Measurements from ENCODE around the gene TNIP2.

TNIP2 gene, protein sequence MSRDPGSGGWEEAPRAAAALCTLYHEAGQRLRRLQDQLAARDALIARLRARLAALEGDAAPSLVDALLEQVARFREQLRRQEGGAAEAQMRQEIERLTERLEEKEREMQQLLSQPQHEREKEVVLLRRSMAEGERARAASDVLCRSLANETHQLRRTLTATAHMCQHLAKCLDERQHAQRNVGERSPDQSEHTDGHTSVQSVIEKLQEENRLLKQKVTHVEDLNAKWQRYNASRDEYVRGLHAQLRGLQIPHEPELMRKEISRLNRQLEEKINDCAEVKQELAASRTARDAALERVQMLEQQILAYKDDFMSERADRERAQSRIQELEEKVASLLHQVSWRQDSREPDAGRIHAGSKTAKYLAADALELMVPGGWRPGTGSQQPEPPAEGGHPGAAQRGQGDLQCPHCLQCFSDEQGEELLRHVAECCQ

DNA sequence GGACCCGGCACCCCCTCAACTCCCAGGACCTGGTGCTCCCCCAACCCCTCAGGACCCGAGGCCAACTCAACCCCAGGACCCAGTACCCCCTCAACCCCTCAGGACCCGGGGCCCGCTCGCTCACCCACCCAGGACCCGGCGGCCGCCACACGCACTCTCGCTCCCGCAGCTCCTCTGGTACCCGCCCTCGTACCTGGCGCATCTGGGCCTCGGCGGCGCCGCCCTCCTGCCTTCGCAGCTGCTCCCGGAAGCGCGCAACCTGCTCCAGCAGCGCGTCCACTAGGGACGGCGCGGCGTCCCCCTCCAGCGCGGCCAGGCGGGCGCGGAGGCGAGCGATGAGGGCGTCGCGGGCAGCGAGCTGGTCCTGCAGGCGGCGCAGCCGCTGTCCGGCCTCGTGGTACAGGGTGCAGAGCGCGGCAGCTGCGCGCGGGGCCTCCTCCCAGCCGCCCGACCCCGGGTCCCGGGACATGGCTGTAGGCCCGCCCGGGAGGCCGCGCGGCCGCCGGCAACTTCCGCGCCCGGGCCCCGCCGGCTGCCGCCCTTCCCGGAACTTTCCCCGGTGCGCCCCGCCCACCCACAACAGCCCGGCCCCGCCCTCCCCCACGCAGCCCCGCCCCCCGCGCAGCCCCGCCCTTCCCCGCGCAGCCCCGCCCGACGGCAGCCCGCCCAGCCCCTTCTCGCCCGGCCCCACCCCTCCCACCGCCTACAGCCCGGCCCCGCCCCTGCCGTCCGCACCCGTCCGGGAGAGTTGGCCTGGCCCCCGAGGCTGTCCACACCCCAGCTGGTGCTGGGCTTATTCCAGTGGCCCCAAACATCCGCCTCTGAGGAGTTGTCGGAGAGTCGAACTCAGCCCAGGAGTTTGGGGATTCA is at the start of gene TNIP2:
Gene TNIP2 (minus strand): TSS at position 516 of the 870 bp plus-strand sequence. CDS start 47 bp downstream, at position 469.
- peak; percentile 85 for DNase-seq

DNA sequence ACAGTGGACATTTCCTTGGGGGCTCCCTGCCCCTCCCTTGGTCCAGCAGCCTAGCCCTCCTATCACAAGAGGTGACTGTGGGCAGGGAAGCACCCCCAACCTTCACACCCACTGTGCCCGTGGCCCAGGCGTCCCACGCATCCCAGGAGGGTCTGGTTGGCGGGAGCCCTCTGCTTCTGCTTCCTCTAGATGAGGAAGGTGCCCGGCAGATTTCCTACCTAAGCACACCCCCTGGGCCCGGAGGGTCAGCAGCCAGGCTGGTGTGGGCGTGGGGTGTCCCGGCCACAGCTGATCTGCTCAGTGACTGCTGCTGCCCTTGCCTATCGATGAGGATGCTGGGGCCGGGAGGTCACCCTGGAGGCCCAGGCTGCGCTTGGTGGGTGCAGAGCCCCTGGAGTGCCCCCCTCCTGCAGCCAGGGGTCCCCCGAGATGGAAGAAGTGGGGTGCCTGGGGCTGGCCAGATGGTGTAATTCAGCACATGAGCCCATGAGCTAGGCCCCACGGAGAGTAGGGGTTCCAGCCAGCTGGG is 48.9 kb upstream of the TNIP2 start:
- DNase-seq: no peak

- DNase-seq: no peak
Observed at GRCh38 chr4:2804449-2804972, 48.4 kb upstream of the TNIP2 start.

DNA sequence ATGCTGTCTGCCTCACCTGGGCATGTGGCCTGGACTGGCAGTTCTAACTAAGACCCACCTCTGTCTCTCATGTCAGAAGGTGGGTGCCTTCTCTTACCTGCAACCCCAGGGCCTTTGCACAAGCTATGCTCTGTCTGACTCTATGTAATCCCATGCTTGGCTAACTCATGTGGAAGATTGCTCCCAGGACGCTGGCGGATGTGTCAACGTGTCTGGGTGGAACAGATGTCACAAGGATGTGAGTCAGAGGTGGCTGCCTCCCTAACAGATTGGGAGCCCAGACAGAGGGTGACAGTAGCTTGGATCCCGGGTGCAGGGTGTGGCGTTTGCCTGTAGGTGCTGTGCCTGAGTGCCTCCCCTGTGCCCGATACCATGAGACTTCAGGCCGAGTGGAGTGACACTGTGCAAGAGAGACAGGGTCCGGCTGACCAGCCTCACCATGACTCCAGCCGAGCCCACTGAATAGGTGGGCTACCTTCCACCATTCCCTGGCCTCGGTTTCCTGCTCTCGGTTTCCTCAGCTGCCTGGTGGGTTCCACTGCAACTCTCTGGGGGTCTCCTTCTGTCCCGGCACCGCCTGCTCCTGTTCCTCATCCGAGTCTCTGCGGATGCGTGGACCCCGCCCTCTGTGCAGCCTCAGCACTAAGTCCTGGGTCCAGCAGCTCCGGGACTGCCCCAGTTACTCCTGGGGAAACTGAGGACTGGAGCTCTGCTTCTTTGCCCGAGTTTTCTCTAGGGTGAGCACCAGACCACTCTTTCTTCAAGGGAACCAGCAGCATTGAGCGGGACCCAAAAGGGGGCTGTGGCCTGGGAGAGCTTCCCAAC is 47.7 kb upstream of the TNIP2 start:
- DNase-seq: no peak

GRCh38 chr4:2802618-2803531 is 46.7 kb upstream of the TNIP2 start:
- no peak for DNase-seq

- DNase-seq: no peak
Observed at GRCh38 chr4:2800691-2801596, 44.8 kb upstream of the TNIP2 start.

DNA sequence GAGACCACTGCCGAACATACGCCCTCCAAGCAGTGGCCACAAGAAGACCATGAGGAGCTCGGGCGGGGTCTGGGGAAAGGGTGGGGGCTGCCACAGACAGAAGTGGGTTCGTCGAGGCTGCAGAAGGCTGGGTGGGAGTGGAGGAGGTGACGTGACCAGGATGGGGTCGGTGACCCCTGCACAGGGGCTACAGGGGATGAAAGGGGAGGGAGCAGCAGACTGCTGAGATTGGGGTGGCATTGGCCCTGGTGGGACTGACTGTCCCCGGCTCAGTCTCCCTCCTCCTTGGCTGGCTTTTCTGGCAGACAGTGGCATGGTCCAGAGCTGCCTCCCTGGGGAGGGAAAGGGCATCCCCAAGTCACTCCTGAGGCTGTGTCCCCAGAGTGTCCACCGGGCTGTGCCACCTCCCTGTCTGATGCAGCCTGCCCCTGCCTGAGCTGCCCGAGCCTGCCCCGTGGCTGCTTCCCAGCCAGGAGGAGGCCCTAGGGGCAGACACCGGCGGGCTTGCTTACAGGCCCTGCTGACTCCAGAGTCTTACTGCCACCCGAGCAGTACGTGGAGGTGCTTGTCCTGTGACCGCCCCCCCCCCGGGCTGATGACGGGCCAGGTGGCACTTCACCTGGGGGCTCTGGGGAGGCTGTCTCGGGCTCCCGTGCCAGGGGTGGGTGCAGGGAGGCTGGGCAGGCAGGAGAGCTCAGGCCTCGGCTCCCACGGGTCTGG is 44.0 kb upstream of the TNIP2 start:
- no peak for DNase-seq

GRCh38 chr4:2799224-2799911 is 43.2 kb upstream of the TNIP2 start:
- no peak for DNase-seq

DNA sequence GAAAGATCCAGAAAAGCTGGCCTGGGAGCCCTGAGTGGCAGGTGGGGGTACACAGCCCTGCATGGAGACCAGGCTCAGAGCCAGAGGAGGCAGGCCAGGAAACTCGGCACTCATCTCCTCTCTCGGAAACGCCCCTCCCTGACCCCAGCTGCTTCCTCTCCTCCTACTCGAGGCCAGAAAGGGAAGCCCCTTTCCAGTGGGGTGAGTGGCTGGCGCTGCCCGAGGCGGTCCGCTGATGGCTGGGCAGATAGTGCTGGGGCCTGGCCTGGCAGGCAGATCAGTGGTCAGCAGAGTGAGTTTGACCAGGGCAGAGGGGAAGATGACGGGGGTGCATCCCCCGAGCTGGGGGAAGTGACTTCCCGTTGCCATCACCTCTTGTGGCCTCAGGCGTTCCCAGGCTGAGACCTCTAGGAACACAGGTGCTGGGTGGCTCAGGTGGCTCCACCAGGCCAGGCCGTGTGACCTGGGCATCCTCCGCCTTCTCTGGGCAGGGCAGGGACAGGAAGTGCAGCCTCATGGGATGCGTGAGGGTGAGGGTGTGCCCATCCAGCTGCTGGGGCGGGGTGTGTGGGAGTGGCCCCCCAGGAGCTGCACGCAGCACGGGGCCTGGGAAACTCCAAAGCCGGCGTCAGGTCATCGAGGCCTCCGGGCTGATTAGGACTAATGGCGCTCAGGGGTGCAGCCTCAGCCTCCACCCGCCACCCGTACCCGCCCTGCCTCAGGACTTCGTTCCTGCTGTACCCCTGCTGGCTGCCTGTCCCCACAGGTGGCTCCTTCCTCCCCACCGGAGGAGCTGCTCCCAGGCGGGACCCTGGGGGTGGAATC is 42.5 kb upstream of the TNIP2 start:
- peak; percentile 66 for DNase-seq

GRCh38 chr4:2797545-2798305 is 41.6 kb upstream of the TNIP2 start:
- peak; percentile 62 for DNase-seq

- DNase-seq: no peak
Observed at GRCh38 chr4:2796849-2797544, 40.9 kb upstream of the TNIP2 start.

- no peak for DNase-seq
Observed at GRCh38 chr4:2795893-2796848, 40.0 kb upstream of the TNIP2 start.

DNA sequence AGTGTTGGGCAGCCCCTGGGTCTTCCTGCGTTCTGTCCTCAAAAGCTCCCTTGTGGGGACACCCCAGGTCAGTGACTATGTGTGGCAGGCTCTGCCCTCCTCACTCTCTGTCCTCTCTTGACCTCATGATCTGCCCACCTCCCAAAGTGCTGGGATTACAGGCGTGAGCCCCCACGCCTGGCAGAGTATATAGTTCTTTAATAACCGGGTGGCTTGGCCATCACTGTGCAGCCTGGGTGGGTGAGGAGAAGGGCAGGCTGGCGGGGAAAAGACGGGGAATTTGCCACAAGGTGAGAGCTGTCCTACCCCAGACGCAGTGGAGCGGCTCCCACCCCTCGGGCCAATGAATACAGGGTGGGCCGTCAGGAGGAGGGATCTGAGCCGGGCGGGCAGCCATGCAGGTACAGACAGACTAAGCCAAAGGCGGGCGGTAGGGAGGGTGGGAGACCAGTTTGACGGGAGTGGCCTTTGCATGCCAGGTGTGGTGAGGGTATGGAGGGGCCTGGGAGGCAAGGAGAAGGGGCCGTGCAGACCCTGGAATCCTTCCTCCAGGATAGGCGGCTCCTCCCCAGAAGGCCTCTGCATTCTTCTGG is 39.3 kb upstream of the TNIP2 start:
- no peak for DNase-seq

- no peak for DNase-seq
Observed at GRCh38 chr4:2794486-2795299, 38.6 kb upstream of the TNIP2 start.
